ENCODE measurements around the gene DNAH12.

The DNAH12 gene

GRCh38 chr3:57544181-57545125 lies at the start of gene DNAH12:
TSS of gene DNAH12 (minus strand) at chr3:57544344. CDS start at chr3:57542870, 1,474 bp downstream.
- peak in 1 of 2 experiments; percentile 20 for DNase-seq

GRCh38 chr3:57592306-57592705 lies 48.2 kb upstream of the DNAH12 start:
- no peak for DNase-seq

GRCh38 chr3:57587905-57588304 lies 43.8 kb upstream of the DNAH12 start:
- DNase-seq = no peak

GRCh38 chr3:57586778-57587177 lies 42.6 kb upstream of the DNAH12 start:
- DNase-seq = no peak

- no peak for DNase-seq
These were observed 39.4 kb upstream of the DNAH12 start for GRCh38 chr3:57583544-57583943.

GRCh38 chr3:57582474-57583168 lies 38.5 kb upstream of the DNAH12 start:
- no peak for DNase-seq

- no peak for DNase-seq
These were observed 33.7 kb upstream of the DNAH12 start for GRCh38 chr3:57577801-57578200.

GRCh38 chr3:57575966-57576626 lies 32.0 kb upstream of the DNAH12 start:
- no peak for DNase-seq

- DNase-seq = no peak
These were observed 28.0 kb upstream of the DNAH12 start for GRCh38 chr3:57572096-57572495.

GRCh38 chr3:57570878-57571277 lies 26.7 kb upstream of the DNAH12 start:
- DNase-seq = no peak

- DNase-seq = no peak
These were observed 25.8 kb upstream of the DNAH12 start for GRCh38 chr3:57569859-57570450.

GRCh38 chr3:57559526-57559925 lies 15.4 kb upstream of the DNAH12 start:
- DNase-seq = no peak

GRCh38 chr3:57557085-57557537 lies 13.0 kb upstream of the DNAH12 start:
- no peak for DNase-seq

- DNase-seq = no peak
These were observed 12.4 kb upstream of the DNAH12 start for GRCh38 chr3:57556459-57557084.

GRCh38 chr3:57555738-57556458 lies 11.8 kb upstream of the DNAH12 start, which contains the start of gene PDE12:
TSS of gene PDE12 (plus strand) at chr3:57556274. CDS start at chr3:57556380, 106 bp downstream.
- DNase-seq = peak; percentile 70 to 87

GRCh38 chr3:57555306-57555705 lies 11.2 kb upstream of the DNAH12 start:
- DNase-seq = no peak

- no peak for DNase-seq
These were observed 2.5 kb upstream of the DNAH12 start for GRCh38 chr3:57546616-57547015.

GRCh38 chr3:57545636-57546268 lies 1.6 kb upstream of the DNAH12 start:
- no peak for DNase-seq

GRCh38 chr3:57538465-57538864 lies 5.7 kb downstream of the DNAH12 start:
- no peak for DNase-seq

GRCh38 chr3:57530071-57530608 lies 14.0 kb downstream of the DNAH12 start:
- no peak for DNase-seq

Data from NCI-H446 (cell line).